Neural progenitor cell (in vitro differentiated cells): ENCODE results near the gene DCP1B.

Source experiments
- EZH2 ChIP-seq: fragments of 200-600 bp; sonication (generic); IDR thresholded peaks from 2 replicates; pipeline ENCODE4 v1.6.1; 2017; ENCODE audit warnings: antibody characterized with exemption, mild to moderate bottlenecking, moderate library complexity
- TF ChIP-seq, protein P1 (sequence below): fragments of 200-600 bp; sonication (generic); IDR thresholded peaks from 2 replicates; pipeline ENCODE4 v1.5.1; 2017; ENCODE audit warnings: antibody characterized with exemption, mild to moderate bottlenecking

- TF ChIP-seq, protein P1, sequence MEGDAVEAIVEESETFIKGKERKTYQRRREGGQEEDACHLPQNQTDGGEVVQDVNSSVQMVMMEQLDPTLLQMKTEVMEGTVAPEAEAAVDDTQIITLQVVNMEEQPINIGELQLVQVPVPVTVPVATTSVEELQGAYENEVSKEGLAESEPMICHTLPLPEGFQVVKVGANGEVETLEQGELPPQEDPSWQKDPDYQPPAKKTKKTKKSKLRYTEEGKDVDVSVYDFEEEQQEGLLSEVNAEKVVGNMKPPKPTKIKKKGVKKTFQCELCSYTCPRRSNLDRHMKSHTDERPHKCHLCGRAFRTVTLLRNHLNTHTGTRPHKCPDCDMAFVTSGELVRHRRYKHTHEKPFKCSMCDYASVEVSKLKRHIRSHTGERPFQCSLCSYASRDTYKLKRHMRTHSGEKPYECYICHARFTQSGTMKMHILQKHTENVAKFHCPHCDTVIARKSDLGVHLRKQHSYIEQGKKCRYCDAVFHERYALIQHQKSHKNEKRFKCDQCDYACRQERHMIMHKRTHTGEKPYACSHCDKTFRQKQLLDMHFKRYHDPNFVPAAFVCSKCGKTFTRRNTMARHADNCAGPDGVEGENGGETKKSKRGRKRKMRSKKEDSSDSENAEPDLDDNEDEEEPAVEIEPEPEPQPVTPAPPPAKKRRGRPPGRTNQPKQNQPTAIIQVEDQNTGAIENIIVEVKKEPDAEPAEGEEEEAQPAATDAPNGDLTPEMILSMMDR: no peak
- TF ChIP-seq EZH2: no peak
Observed at GRCh38 chr12:1972856-1973317, 31.4 kb downstream of the DCP1B start.
